CD8-positive, alpha-beta memory T cell (primary cell): ENCODE measurements around the gene ARIH1. TPM values are rescaled to one million over a fixed set of nuclear protein-coding genes. Genes with fewer than 3 reads are reported as not detected.
A peak's percentile ranks its signal among the peaks of the same experiment; 100 is the strongest.

ENCODE experiments used
- CTCF ChIA-PET: fragments of 350-600 bp; sonication (Branson Sonifier 250); formaldehyde crosslinking; loops from one replicate; lab custom pipeline; 2021; ENCODE audit warnings: antibody characterized with exemption; lab: Charles Lee
- POLR2A ChIA-PET: fragments of 350-600 bp; sonication (Branson Sonifier 250); formaldehyde crosslinking; loops from one replicate; lab custom pipeline; 2021; ENCODE audit warnings: antibody characterized with exemption; lab: Charles Lee
- DNase-seq, 5 donors: peaks; one replicate each; pipeline versions ENCODE4 v3.0.0 to v3.0.0-alpha.2; 2020 to 2022; ENCODE audit warnings: mixed read lengths in 1 of 5
- H3K27ac ChIP-seq: one replicate; pipeline ENCODE4 v1.7.0; 2013; ENCODE audit warnings: low read depth, mild to moderate bottlenecking, low read length, moderate library complexity
- H3K27me3 ChIP-seq: 2 replicates; pipeline ENCODE4 v1.7.0; 2013; ENCODE audit warnings: low read length, mild to moderate bottlenecking; ENCODE audit not compliant: insufficient read depth, poor library complexity, severe bottlenecking
- H3K36me3 ChIP-seq: 2 replicates; pipeline ENCODE4 v1.7.0; 2013; ENCODE audit warnings: mild to moderate bottlenecking, low read length, moderate library complexity; ENCODE audit not compliant: insufficient read depth
- H3K4me1 ChIP-seq: 2 replicates; pipeline ENCODE4 v1.7.0; 2013; ENCODE audit warnings: mild to moderate bottlenecking, low read length, moderate library complexity; ENCODE audit not compliant: insufficient read depth
- H3K4me3 ChIP-seq: 2 replicates; pipeline ENCODE4 v1.7.0; 2013; ENCODE audit warnings: mild to moderate bottlenecking, low read length
- H3K9me3 ChIP-seq: 2 replicates; pipeline ENCODE4 v1.7.0; 2013; ENCODE audit warnings: mild to moderate bottlenecking, low read length
- H3K27ac Mint-ChIP-seq, 8 donors: one replicate each; pipeline ENCODE4 v1.8.0; 2020 to 2021; ENCODE audit warnings: mixed read lengths in 8 of 8, mild to moderate bottlenecking in 6 of 8, inconsistent platforms in 3 of 8, moderate library complexity in 3 of 8
- H3K27me3 Mint-ChIP-seq, 2 donors: one replicate each; pipeline ENCODE4 v1.8.0; 2020 to 2021; ENCODE audit warnings: mixed read lengths in 2 of 2, mild to moderate bottlenecking in 1 of 2, moderate library complexity in 1 of 2
- H3K36me3 Mint-ChIP-seq, 3 donors: one replicate each; pipeline ENCODE4 v1.8.0; 2020 to 2021; ENCODE audit warnings: mixed read lengths in 3 of 3, inconsistent platforms in 1 of 3, mild to moderate bottlenecking in 1 of 3
- H3K4me1 Mint-ChIP-seq, 3 donors: one replicate each; pipeline ENCODE4 v1.8.0; 2020 to 2021; ENCODE audit warnings: mixed read lengths in 3 of 3, inconsistent platforms in 1 of 3, mild to moderate bottlenecking in 1 of 3
- H3K4me3 Mint-ChIP-seq, 7 donors: one replicate each; pipeline ENCODE4 v1.8.0; 2020 to 2021; ENCODE audit warnings: mixed read lengths in 7 of 7, mild to moderate bottlenecking in 6 of 7, moderate library complexity in 4 of 7, inconsistent platforms in 2 of 7
- H3K9me3 Mint-ChIP-seq, 5 donors: one replicate each; pipeline ENCODE4 v1.8.0; 2020 to 2022; ENCODE audit warnings: mixed read lengths in 5 of 5, mild to moderate bottlenecking in 3 of 5, moderate library complexity in 2 of 5, inconsistent platforms in 1 of 5
- polyA plus RNA-seq: library from polyadenylated mRNA; unstranded; fragments of 300-500 nt; fragmentation: Illumina TruSeq; gene quantifications from one replicate; pipeline ENCODE4 v1.2.3, GENCODE V29; 2021
- total RNA-seq, 2 experiments: library from RNA; stranded (reverse); gene quantifications; one replicate each; pipeline ENCODE4 v1.2.3, GENCODE V29; 2021

ARIH1 gene
- total and polyA plus RNA-seq, 3 experiments from 2014 or later = 24.3 to 164 (median 153) TPM

- no peak overlapping the region for H3K4me3 Mint-ChIP-seq
- peaks cover 0 to 12% (median 10%) of the 10 kb centered on the region in 3 donors for H3K4me1 Mint-ChIP-seq
- no peak overlapping the region for H3K27ac Mint-ChIP-seq
- H3K36me3 Mint-ChIP-seq = peaks cover 4 to 78% (median 18%) of the 10 kb centered on the region in 3 donors
- Histone ChIP-seq H3K4me3 (no peak overlapping the region), H3K4me1 (no peaks in the 10 kb centered on the region), H3K9me3 (no peaks in the 10 kb centered on the region), H3K27me3 (no peaks in the 10 kb centered on the region), H3K36me3 (peaks cover 22% of the 10 kb centered on the region), H3K27ac (no peak overlapping the region)
- no peak for DNase-seq
- H3K27me3 Mint-ChIP-seq = no peaks in the 10 kb centered on the region
- CTCF ChIA-PET = interaction anchor here (0.5 kb wide), 1 partner anchor 500 kb away, joined by 3 read pairs; no protein-coding TSS in a partner anchor
- no peaks in the 10 kb centered on the region for H3K9me3 Mint-ChIP-seq
- POLR2A ChIA-PET = no interaction called here
Measured at GRCh38 chr15:72566973-72567372, 92.8 kb downstream of the ARIH1 start.

- H3K36me3 ChIP-seq = peaks cover 33% of the 10 kb centered on the region
- Mint-ChIP-seq H3K27ac (peak overlapping the region in 2 of 8 donors; percentile 4 to 54), H3K4me1 (peaks cover 0 to 5% (median 0%) of the 10 kb centered on the region in 3 donors), H3K36me3 (peaks cover 4 to 69% (median 5%) of the 10 kb centered on the region in 3 donors), H3K4me3 (no peak overlapping the region), H3K9me3 (no peaks in the 10 kb centered on the region), H3K27me3 (no peaks in the 10 kb centered on the region)
- no peaks in the 10 kb centered on the region for H3K27me3 ChIP-seq
- H3K27ac ChIP-seq = no peak overlapping the region
- no peaks in the 10 kb centered on the region for H3K9me3 ChIP-seq
- DNase-seq = no peak
- no peaks in the 10 kb centered on the region for H3K4me1 ChIP-seq
- no peak overlapping the region for H3K4me3 ChIP-seq
- ChIA-PET CTCF (no interaction called here), POLR2A (no interaction called here)
Measured at GRCh38 chr15:72570059-72570458, 95.9 kb downstream of the ARIH1 start.

- Histone ChIP-seq H3K4me1 (no peaks in the 10 kb centered on the region), H3K9me3 (no peaks in the 10 kb centered on the region), H3K36me3 (peaks cover 30% of the 10 kb centered on the region), H3K4me3 (no peak overlapping the region), H3K27ac (no peak overlapping the region), H3K27me3 (no peaks in the 10 kb centered on the region)
- DNase-seq = no peak
- ChIA-PET CTCF (no interaction called here), POLR2A (no interaction called here)
- H3K27me3 Mint-ChIP-seq = no peaks in the 10 kb centered on the region
- no peak overlapping the region for H3K27ac Mint-ChIP-seq
- peaks cover 0 to 2% (median 0%) of the 10 kb centered on the region in 5 donors for H3K9me3 Mint-ChIP-seq
- peaks cover 0 to 4% (median 0%) of the 10 kb centered on the region in 3 donors for H3K4me1 Mint-ChIP-seq
- H3K36me3 Mint-ChIP-seq = peaks cover 24 to 82% (median 32%) of the 10 kb centered on the region in 3 donors
- H3K4me3 Mint-ChIP-seq = no peak overlapping the region
Measured at GRCh38 chr15:72579814-72580213, 105.7 kb downstream of the ARIH1 start.

GRCh38 chr15:72584006-72584405, 109.9 kb downstream of the ARIH1 start:
- no peaks in the 10 kb centered on the region for H3K27me3 ChIP-seq
- no peaks in the 10 kb centered on the region for H3K4me1 ChIP-seq
- no peaks in the 10 kb centered on the region for H3K27me3 Mint-ChIP-seq
- H3K4me3 ChIP-seq = no peak overlapping the region
- no peaks in the 10 kb centered on the region for H3K9me3 ChIP-seq
- peaks cover 37% of the 10 kb centered on the region for H3K36me3 ChIP-seq
- no peak for DNase-seq
- peaks cover 0 to 9% (median 2%) of the 10 kb centered on the region in 3 donors for H3K4me1 Mint-ChIP-seq
- CTCF ChIA-PET = interaction anchor here (5.3 kb wide), 1 partner anchor 15 kb away, joined by 17 read pairs; no protein-coding TSS in a partner anchor
- H3K36me3 Mint-ChIP-seq = peaks cover 9 to 71% (median 20%) of the 10 kb centered on the region in 3 donors
- no peak overlapping the region for H3K27ac ChIP-seq
- peaks cover 0 to 1% (median 0%) of the 10 kb centered on the region in 5 donors for H3K9me3 Mint-ChIP-seq
- POLR2A ChIA-PET = no interaction called here
- H3K27ac Mint-ChIP-seq = peak overlapping the region in 1 of 8 donors; percentile 2
- no peak overlapping the region for H3K4me3 Mint-ChIP-seq

GRCh38 chr15:72585025-72585424, 110.9 kb downstream of the ARIH1 start:
- Histone ChIP-seq H3K4me3 (no peak overlapping the region), H3K27me3 (no peaks in the 10 kb centered on the region), H3K36me3 (peaks cover 35% of the 10 kb centered on the region), H3K27ac (no peak overlapping the region), H3K9me3 (no peaks in the 10 kb centered on the region), H3K4me1 (no peaks in the 10 kb centered on the region)
- Mint-ChIP-seq H3K27me3 (no peaks in the 10 kb centered on the region), H3K4me3 (no peak overlapping the region), H3K36me3 (peaks cover 1 to 64% (median 17%) of the 10 kb centered on the region in 3 donors), H3K4me1 (peaks cover 0 to 9% (median 2%) of the 10 kb centered on the region in 3 donors), H3K27ac (peak overlapping the region in 3 of 8 donors; percentile 9 to 27 (median 25)), H3K9me3 (no peaks in the 10 kb centered on the region)
- POLR2A ChIA-PET = no interaction called here
- CTCF ChIA-PET = interaction anchor here (5.3 kb wide), 1 partner anchor 14 kb away, joined by 17 read pairs; no protein-coding TSS in a partner anchor
- no peak for DNase-seq

- POLR2A ChIA-PET = no interaction called here
- no peak for DNase-seq
- H3K36me3 ChIP-seq = peaks cover 31% of the 10 kb centered on the region
- no peaks in the 10 kb centered on the region for H3K4me1 ChIP-seq
- H3K9me3 ChIP-seq = no peaks in the 10 kb centered on the region
- CTCF ChIA-PET = interaction anchor here (5.3 kb wide), 1 partner anchor 13 kb away, joined by 17 read pairs; no protein-coding TSS in a partner anchor
- no peak overlapping the region for H3K4me3 ChIP-seq
- no peak overlapping the region for H3K4me3 Mint-ChIP-seq
- H3K27ac Mint-ChIP-seq = no peak overlapping the region
- H3K36me3 Mint-ChIP-seq = peaks cover 0 to 58% (median 16%) of the 10 kb centered on the region in 3 donors
- H3K27ac ChIP-seq = no peak overlapping the region
- H3K4me1 Mint-ChIP-seq = peaks cover 0 to 9% (median 2%) of the 10 kb centered on the region in 3 donors
- no peaks in the 10 kb centered on the region for H3K27me3 Mint-ChIP-seq
- no peaks in the 10 kb centered on the region for H3K9me3 Mint-ChIP-seq
- H3K27me3 ChIP-seq = no peaks in the 10 kb centered on the region
Measured at GRCh38 chr15:72585476-72586058, 111.4 kb downstream of the ARIH1 start.

GRCh38 chr15:72588096-72588495, 114.0 kb downstream of the ARIH1 start:
- Mint-ChIP-seq H3K27ac (no peak overlapping the region), H3K4me3 (no peak overlapping the region), H3K36me3 (peaks cover 0 to 34% (median 10%) of the 10 kb centered on the region in 3 donors), H3K9me3 (no peaks in the 10 kb centered on the region), H3K27me3 (no peaks in the 10 kb centered on the region), H3K4me1 (peaks cover 0 to 9% (median 2%) of the 10 kb centered on the region in 3 donors)
- no peaks in the 10 kb centered on the region for H3K9me3 ChIP-seq
- no peaks in the 10 kb centered on the region for H3K4me1 ChIP-seq
- H3K27me3 ChIP-seq = no peaks in the 10 kb centered on the region
- H3K4me3 ChIP-seq = no peak overlapping the region
- DNase-seq = no peak
- CTCF ChIA-PET = no interaction called here
- POLR2A ChIA-PET = no interaction called here
- peaks cover 15% of the 10 kb centered on the region for H3K36me3 ChIP-seq
- no peak overlapping the region for H3K27ac ChIP-seq

- CTCF ChIA-PET = interaction anchor here (1.1 to 1.9 kb wide), 3 partner anchors 9 to 278 kb away, joined by 3 to 15 read pairs (median 3); no protein-coding TSS in a partner anchor
Measured at GRCh38 chr15:72590427-72590826, 116.3 kb downstream of the ARIH1 start.

More at GRCh38 chr15:72590427-72590826, 116.3 kb downstream of the ARIH1 start:
- H3K36me3 Mint-ChIP-seq = peaks cover 0 to 12% (median 0%) of the 10 kb centered on the region in 3 donors
- Histone ChIP-seq H3K4me3 (no peak overlapping the region), H3K36me3 (peaks cover 5% of the 10 kb centered on the region), H3K9me3 (no peaks in the 10 kb centered on the region), H3K4me1 (no peaks in the 10 kb centered on the region), H3K27me3 (no peaks in the 10 kb centered on the region), H3K27ac (no peak overlapping the region)
- H3K4me1 Mint-ChIP-seq = peaks cover 0 to 8% (median 2%) of the 10 kb centered on the region in 3 donors
- DNase-seq = no peak
- no peak overlapping the region for H3K27ac Mint-ChIP-seq
- no peaks in the 10 kb centered on the region for H3K9me3 Mint-ChIP-seq
- POLR2A ChIA-PET = no interaction called here
- no peaks in the 10 kb centered on the region for H3K27me3 Mint-ChIP-seq
- H3K4me3 Mint-ChIP-seq = no peak overlapping the region
